ENCODE results near the gene FAM20C.

DNA sequence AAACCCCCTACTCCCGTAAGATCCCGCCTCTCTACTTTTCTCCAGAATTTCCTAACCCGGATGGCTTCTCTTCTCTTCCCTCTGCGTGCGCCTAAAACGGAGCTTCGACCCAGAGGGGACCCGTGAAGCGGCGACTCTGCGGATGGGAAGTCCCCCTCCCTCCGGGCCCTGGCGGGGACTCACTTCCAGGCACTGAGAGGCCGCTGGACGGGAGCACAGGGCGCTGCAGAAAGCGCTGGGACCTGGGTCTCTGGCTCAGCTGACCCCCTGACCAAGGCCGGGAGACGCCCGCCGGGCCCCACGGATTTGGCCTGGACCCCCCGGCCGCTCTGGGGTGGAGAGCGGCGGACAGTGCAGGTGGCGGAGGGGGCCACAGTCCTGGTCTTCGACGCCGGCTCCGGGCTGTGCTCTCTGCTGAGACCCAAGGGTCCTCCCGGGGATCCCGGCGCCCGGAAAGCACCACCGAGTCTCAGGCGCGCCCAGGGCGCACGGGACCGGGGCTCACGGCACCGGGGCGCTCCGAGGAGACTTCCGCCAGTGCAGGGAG lies 96.9 kb downstream of the FAM20C start:
- TF ChIP-seq, protein P1, sequence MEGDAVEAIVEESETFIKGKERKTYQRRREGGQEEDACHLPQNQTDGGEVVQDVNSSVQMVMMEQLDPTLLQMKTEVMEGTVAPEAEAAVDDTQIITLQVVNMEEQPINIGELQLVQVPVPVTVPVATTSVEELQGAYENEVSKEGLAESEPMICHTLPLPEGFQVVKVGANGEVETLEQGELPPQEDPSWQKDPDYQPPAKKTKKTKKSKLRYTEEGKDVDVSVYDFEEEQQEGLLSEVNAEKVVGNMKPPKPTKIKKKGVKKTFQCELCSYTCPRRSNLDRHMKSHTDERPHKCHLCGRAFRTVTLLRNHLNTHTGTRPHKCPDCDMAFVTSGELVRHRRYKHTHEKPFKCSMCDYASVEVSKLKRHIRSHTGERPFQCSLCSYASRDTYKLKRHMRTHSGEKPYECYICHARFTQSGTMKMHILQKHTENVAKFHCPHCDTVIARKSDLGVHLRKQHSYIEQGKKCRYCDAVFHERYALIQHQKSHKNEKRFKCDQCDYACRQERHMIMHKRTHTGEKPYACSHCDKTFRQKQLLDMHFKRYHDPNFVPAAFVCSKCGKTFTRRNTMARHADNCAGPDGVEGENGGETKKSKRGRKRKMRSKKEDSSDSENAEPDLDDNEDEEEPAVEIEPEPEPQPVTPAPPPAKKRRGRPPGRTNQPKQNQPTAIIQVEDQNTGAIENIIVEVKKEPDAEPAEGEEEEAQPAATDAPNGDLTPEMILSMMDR (IDR thresholded peaks at IDR 0.05; ENCODE audit: insufficient read depth, low read depth, low read length): no peak
- peak; percentile 3 for TF ChIP-seq EZH2 (IDR thresholded peaks at IDR 0.05; ENCODE audit: insufficient read depth, low read length)

Data from astrocyte (in vitro differentiated cells and primary cell).